ENCODE measurements around the gene HAUS7.

HAUS7 gene

DNA sequence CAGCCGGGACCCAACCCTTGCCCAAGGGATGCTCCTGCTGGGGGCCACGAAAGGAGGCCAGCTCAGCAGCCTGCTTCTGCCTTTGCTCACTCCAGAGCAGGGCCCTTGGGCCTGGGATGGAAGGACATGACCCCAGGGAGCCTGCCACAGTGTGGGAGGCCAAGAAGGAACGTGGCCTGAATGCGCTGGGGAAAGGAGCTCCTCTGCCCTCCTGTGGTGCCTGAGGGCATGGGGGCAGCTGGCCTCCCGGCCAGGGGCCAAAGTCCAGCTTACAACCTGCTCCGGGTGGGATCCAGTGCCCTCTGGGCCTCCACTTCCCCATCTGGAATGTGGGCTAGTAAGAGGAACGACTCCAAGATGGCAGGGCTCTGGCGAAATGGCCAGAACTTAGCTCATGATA, 45.1 kb upstream of the HAUS7 start:
- Histone ChIP-seq H3K36me3 (no peaks in the 10 kb centered on the region), H3K4me1 (peaks cover under 1% of the 10 kb centered on the region; the same call in 1 of the 2 replicates), H3K9me3 (no peaks in the 10 kb centered on the region), H3K27me3 (peaks cover 15% of the 10 kb centered on the region), H3K4me3 (ENCODE audit: low read depth, low read length) (no peak overlapping the region)
- TF ChIP-seq CTCF (IDR thresholded peaks at IDR 0.05; ENCODE audit: low read depth, low read length): no peak
- DNase-seq: no peak

DNA sequence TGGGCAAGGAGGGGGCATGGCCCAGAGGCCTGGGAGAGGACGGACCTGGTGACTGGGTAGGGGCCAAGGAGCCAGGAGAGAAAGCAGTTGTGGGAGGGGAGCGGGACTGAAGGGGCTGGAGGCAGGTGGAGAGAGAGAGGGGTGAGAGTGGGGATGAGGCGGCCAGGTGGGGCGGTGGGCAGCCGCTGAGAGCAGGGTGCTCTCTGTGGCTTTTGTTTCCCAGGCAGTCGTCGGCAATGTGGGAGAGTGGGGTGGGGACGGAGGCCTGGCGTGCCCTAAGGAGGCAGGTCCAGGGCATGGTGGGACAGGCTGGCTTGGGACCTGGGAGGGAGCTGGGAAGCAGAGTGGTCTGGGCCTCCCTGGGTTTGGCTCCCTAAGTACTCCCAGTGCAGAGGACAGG, 43.9 kb upstream of the HAUS7 start:
- H3K27me3 ChIP-seq: peaks cover 15% of the 10 kb centered on the region
- no peaks in the 10 kb centered on the region for H3K9me3 ChIP-seq
- TF ChIP-seq CTCF (IDR thresholded peaks at IDR 0.05; ENCODE audit: low read depth, low read length): no peak
- DNase-seq: no peak
- no peak overlapping the region for H3K4me3 ChIP-seq (ENCODE audit: low read depth, low read length)
- no peaks in the 10 kb centered on the region for H3K36me3 ChIP-seq
- no peaks in the 10 kb centered on the region for H3K4me1 ChIP-seq

DNA sequence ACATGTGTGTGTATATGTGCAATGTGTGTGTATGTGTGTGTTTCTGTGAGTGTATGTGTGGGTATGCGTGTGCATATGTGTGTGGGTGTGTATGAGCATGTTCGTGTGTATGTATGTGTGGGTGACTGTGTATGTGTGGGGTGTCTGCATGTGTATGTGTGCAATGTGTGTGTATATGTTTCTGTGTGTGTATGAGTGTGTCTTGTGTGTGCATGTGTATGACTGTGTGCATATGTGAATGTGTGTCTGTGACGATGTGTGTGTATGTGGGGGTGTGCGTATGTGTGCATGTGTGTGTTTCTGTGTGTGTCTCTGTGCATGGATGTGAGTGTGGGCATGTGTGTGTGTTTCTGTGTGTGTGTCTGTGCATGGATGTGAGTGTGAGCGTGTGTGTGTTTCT, 42.9 kb upstream of the HAUS7 start:
- Histone ChIP-seq H3K4me3 (ENCODE audit: low read depth, low read length) (no peak overlapping the region), H3K4me1 (no peaks in the 10 kb centered on the region; the same call in 1 of the 2 replicates), H3K36me3 (no peaks in the 10 kb centered on the region), H3K27me3 (peaks cover 8% of the 10 kb centered on the region), H3K9me3 (no peaks in the 10 kb centered on the region)
- TF ChIP-seq CTCF (IDR thresholded peaks at IDR 0.05; ENCODE audit: low read depth, low read length): no peak
- DNase-seq: no peak

DNA sequence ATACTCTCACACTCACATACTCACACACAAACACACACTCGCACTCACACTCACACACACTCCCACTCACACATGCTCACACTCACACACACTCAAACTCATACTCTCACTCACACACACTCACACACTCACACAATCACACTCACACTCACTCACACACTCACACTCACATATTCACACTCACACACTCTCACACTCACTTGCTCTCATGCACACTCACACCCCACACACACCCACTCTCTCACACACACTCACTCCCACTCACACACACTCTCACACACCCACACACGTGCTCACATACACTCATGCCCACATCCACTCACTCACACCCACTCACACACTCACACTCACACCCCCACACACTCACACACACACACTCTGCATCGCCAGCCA, 42.1 kb upstream of the HAUS7 start:
- no peaks in the 10 kb centered on the region for H3K36me3 ChIP-seq
- no peak for DNase-seq

DNA sequence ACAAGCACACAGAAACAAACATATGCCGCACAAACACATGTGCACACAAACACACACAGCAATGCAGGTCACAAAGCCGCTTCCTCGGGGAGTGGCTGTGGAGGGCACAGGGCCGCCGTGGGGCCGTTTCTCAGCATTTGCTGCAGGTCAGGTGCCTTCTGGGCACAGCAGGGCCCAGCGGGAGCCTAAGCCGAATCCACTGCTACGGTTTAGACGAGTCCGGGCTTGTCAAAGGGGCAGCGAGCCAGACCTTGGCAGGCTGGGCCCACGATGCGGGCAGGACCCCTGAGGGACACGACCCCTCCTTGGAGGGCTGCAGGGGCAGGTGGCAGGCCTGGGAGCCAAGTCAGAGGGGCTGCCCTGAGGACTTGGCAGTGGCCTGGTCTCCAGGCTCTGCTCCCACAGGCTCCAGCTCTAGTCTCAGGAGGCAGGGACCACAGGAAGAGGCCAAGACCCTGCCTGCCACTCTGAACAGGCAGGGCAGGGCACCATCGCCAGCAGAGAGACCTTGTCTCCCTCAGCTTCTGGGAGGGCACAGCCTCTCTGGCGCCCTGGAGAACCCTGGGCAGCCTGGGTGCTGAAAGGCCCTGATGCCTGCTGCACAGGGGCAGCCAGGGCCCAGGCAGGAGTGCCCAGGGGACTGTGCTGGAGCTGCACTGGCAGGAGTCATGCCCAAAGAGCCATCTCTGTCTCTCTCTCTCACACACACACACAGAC, 41.6 kb upstream of the HAUS7 start:
- Histone ChIP-seq H3K4me1 (peaks cover 5% of the 10 kb centered on the region), H3K27me3 (no peaks in the 10 kb centered on the region), H3K4me3 (ENCODE audit: low read depth, low read length) (no peak overlapping the region), H3K9me3 (no peaks in the 10 kb centered on the region), H3K36me3 (no peaks in the 10 kb centered on the region)
- no peak for DNase-seq
- no peak for TF ChIP-seq CTCF (IDR thresholded peaks at IDR 0.05; ENCODE audit: low read depth, low read length)

More for the DNA sequence above, 42.1 kb upstream of the HAUS7 start:
- H3K4me1 ChIP-seq: peaks cover 5% of the 10 kb centered on the region
- H3K4me3 ChIP-seq (ENCODE audit: low read depth, low read length): no peak overlapping the region
- no peaks in the 10 kb centered on the region for H3K9me3 ChIP-seq
- TF ChIP-seq CTCF (IDR thresholded peaks at IDR 0.05; ENCODE audit: low read depth, low read length): no peak
- H3K27me3 ChIP-seq: no peaks in the 10 kb centered on the region; the same call in 1 of the 2 replicates

GRCh38 chrX:153510383-153510782, 40.0 kb upstream of the HAUS7 start:
- no peak for DNase-seq
- Histone ChIP-seq H3K4me1 (peaks cover 5% of the 10 kb centered on the region), H3K9me3 (no peaks in the 10 kb centered on the region), H3K4me3 (ENCODE audit: low read depth, low read length) (no peak overlapping the region), H3K36me3 (no peaks in the 10 kb centered on the region), H3K27me3 (no peaks in the 10 kb centered on the region)
- no peak for TF ChIP-seq CTCF (IDR thresholded peaks at IDR 0.05; ENCODE audit: low read depth, low read length)
